HL-60/S4 treated with retinoic acid at 250 ng/mL for 4 days and 3 days (cell line): ENCODE measurements around the gene COL23A1.
"Not testable (repeated sequence)": the region's sequence is repeated elsewhere in the genome, so short reads cannot be mapped to it uniquely, and the experiment has no call there.

Experiments used
- in situ Hi-C: fragments of 300-500 bp; cut with MboI; formaldehyde crosslinking; loops from 2 replicates; pipeline ENCODE4 v1.7.0; 2022; ENCODE audit warnings: low sequenced_read_pairs

Gene COL23A1

GRCh38 chr5:178511172-178511571, 79.0 kb downstream of the COL23A1 start:
- in situ Hi-C loops = no loop called here

GRCh38 chr5:178509491-178510057, 80.6 kb downstream of the COL23A1 start:
- in situ Hi-C loops = no loop called here

GRCh38 chr5:178507151-178507932, 82.9 kb downstream of the COL23A1 start:
- in situ Hi-C loops = no loop called here

GRCh38 chr5:178505639-178506407, 84.4 kb downstream of the COL23A1 start:
- in situ Hi-C loops = no loop called here

GRCh38 chr5:178504340-178504960, 85.7 kb downstream of the COL23A1 start:
- in situ Hi-C loops = no loop called here

GRCh38 chr5:178502401-178503100, 87.6 kb downstream of the COL23A1 start:
- in situ Hi-C loops = no loop called here

GRCh38 chr5:178499352-178499751, 90.8 kb downstream of the COL23A1 start:
- in situ Hi-C loops = no loop called here

- in situ Hi-C loops = no loop called here
Observed at GRCh38 chr5:178496642-178497041, 93.6 kb downstream of the COL23A1 start.

GRCh38 chr5:178496214-178496613, 94.0 kb downstream of the COL23A1 start:
- in situ Hi-C loops = no loop called here

- in situ Hi-C loops = no loop called here
Observed at GRCh38 chr5:178495706-178496105, 94.5 kb downstream of the COL23A1 start.

- in situ Hi-C loops = no loop called here
Observed at GRCh38 chr5:178492278-178492677, 97.9 kb downstream of the COL23A1 start.

- in situ Hi-C loops = no loop called here
Observed at GRCh38 chr5:178490935-178491652, 99.1 kb downstream of the COL23A1 start.

GRCh38 chr5:178489271-178489976, 100.8 kb downstream of the COL23A1 start:
- in situ Hi-C loops = no loop called here

GRCh38 chr5:178488696-178489095, 101.5 kb downstream of the COL23A1 start:
- in situ Hi-C loops = no loop called here

- in situ Hi-C loops = no loop called here
Observed at GRCh38 chr5:178487911-178488600, 102.1 kb downstream of the COL23A1 start.

GRCh38 chr5:178486878-178487512, 103.2 kb downstream of the COL23A1 start:
- in situ Hi-C loops = not testable (repeated sequence)

GRCh38 chr5:178486239-178486641, 104.0 kb downstream of the COL23A1 start:
- in situ Hi-C loops = no loop called here

GRCh38 chr5:178483620-178484019, 106.6 kb downstream of the COL23A1 start:
- in situ Hi-C loops = no loop called here
